Activated CD4-positive, alpha-beta T cell treated with anti-CD3 and anti-CD28 coated beads, Interleukin-2, amount 10 ng/mL, durations not matched to agents 24 days and 14 days (primary cell): ENCODE measurements around the gene REV3L. TPM values are rescaled to one million over a fixed set of nuclear protein-coding genes. Genes with fewer than 3 reads are reported as not detected.
"Not testable (repeated sequence)": the region's sequence is repeated elsewhere in the genome, so short reads cannot be mapped to it uniquely, and the experiment has no call there.

Experiments used
- DNase-seq: peaks from one replicate; pipeline ENCODE4 v3.0.0; 2022
- H3K27ac Mint-ChIP-seq: one replicate; pipeline ENCODE4 v1.8.0; 2022; ENCODE audit warnings: mild to moderate bottlenecking, mixed read lengths
- H3K27me3 Mint-ChIP-seq: one replicate; pipeline ENCODE4 v1.8.0; 2022; ENCODE audit warnings: mixed read lengths
- H3K36me3 Mint-ChIP-seq: one replicate; pipeline ENCODE4 v1.8.0; 2022; ENCODE audit warnings: low read depth, mild to moderate bottlenecking, mixed read lengths
- H3K4me1 Mint-ChIP-seq: one replicate; pipeline ENCODE4 v1.8.0; 2021; ENCODE audit warnings: mixed read lengths
- H3K4me3 Mint-ChIP-seq: one replicate; pipeline ENCODE4 v1.8.0; 2022; ENCODE audit warnings: mild to moderate bottlenecking, moderate library complexity, mixed read lengths
- H3K9me3 Mint-ChIP-seq: one replicate; pipeline ENCODE4 v1.8.0; 2021; ENCODE audit warnings: mixed read lengths
- intact Hi-C: fragments of 100-400 bp; cut with micrococcal nuclease; formaldehyde crosslinking; loops from one replicate; pipeline ENCODE4 v1.15.1; 2023
- total RNA-seq: library from RNA; stranded (reverse); gene quantifications from 2 replicates; pipeline ENCODE4 v1.2.3, GENCODE V29; 2022

REV3L gene
- total RNA-seq, 1 donor from 2014 or later, result 20.8 TPM

- Mint-ChIP-seq H3K4me3 (no peak overlapping the region), H3K36me3 (peaks cover 45% of the 10 kb centered on the region), H3K27me3 (no peaks in the 10 kb centered on the region), H3K27ac (no peak overlapping the region), H3K9me3 (peaks cover 4% of the 10 kb centered on the region), H3K4me1 (peaks cover 17% of the 10 kb centered on the region)
- intact Hi-C loops, result no loop called here
- DNase-seq, result no peak
These were observed 185.2 kb downstream of the REV3L start for GRCh38 chr6:111297776-111298175.

GRCh38 chr6:111294374-111294967 is 188.5 kb downstream of the REV3L start:
- Mint-ChIP-seq H3K4me3 (no peak overlapping the region), H3K27me3 (no peaks in the 10 kb centered on the region), H3K9me3 (no peaks in the 10 kb centered on the region), H3K4me1 (peaks cover 25% of the 10 kb centered on the region), H3K36me3 (peaks cover 21% of the 10 kb centered on the region), H3K27ac (no peak overlapping the region)
- no peak for DNase-seq
- intact Hi-C loops, result loop anchor here (5.0 kb wide), 1 partner anchor 37 kb away; a partner anchor contains a TSS

GRCh38 chr6:111291336-111292259 is 191.4 kb downstream of the REV3L start:
- DNase-seq, result no peak
- no peaks in the 10 kb centered on the region for H3K9me3 Mint-ChIP-seq
- H3K27me3 Mint-ChIP-seq, result no peaks in the 10 kb centered on the region
- H3K4me3 Mint-ChIP-seq, result no peak overlapping the region
- intact Hi-C loops, result loop anchor here (5.0 kb wide), 1 partner anchor 34 kb away; a partner anchor contains a TSS
- peaks cover 21% of the 10 kb centered on the region for H3K36me3 Mint-ChIP-seq
- H3K27ac Mint-ChIP-seq, result no peak overlapping the region
- H3K4me1 Mint-ChIP-seq, result peaks cover 31% of the 10 kb centered on the region

- intact Hi-C loops, result loop anchor here (5.0 kb wide), 1 partner anchor 34 kb away; a partner anchor contains a TSS
- peak; percentile 72 for DNase-seq
These were observed 192.2 kb downstream of the REV3L start for GRCh38 chr6:111290689-111291335.

DNA sequence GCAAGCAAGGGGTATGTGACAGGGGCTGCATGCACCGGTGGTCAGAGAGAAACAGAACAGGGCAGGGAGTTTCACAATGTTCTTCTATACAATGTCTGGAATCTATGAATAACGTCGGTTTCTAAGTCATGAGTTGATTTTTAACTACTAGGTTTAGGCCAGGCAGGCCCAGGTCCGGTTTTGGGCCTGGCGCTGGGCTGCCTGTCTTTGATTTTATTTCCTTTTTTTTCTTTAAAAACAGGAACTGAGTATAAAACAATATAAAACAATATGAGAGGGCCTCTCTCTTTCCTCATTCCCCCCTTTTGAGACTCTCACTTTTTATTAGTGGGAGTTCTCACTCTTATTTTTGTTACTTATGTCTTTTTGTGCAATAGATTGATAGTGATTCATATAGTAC is 198.7 kb downstream of the REV3L start:
- H3K9me3 Mint-ChIP-seq, intact Hi-C loops, H3K4me1 Mint-ChIP-seq, H3K4me3 Mint-ChIP-seq, DNase-seq, H3K27ac Mint-ChIP-seq, H3K27me3 Mint-ChIP-seq: not testable (repeated sequence)
- H3K36me3 Mint-ChIP-seq, result peaks cover 45% of the 10 kb centered on the region

More at GRCh38 chr6:111290689-111291335, 192.2 kb downstream of the REV3L start:
- not testable (repeated sequence) for H3K4me3 Mint-ChIP-seq, H3K27me3 Mint-ChIP-seq, H3K9me3 Mint-ChIP-seq
- H3K4me1 Mint-ChIP-seq, result peaks cover 31% of the 10 kb centered on the region
- peak overlapping the region; percentile 64 for H3K27ac Mint-ChIP-seq
- peaks cover 18% of the 10 kb centered on the region for H3K36me3 Mint-ChIP-seq

DNA sequence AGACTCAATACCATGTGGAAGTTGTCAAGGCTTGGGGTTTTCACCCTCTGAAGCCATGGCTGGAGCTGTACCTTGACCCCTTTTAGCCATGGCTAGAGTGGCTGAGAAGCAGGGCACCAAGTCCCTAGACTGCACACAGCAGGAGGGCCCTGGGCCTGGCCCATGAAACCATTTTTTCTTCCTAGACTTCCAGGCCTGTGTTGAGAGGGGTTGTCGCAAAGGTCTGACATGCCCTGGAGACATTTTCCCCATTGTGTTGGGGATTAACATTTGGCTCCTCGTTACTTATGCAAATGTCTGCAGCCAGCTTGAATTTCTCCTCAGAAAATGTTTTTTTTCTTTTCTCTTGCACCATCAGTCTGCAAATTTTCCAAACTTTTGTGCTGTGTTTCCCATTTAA is 199.3 kb downstream of the REV3L start:
- H3K27ac Mint-ChIP-seq, result no peak overlapping the region

GRCh38 chr6:111282515-111282914 is 200.5 kb downstream of the REV3L start:
- no peak overlapping the region for H3K4me3 Mint-ChIP-seq
- H3K27ac Mint-ChIP-seq, result no peak overlapping the region
- no peaks in the 10 kb centered on the region for H3K27me3 Mint-ChIP-seq
- DNase-seq, result no peak
- intact Hi-C loops, result no loop called here
- H3K4me1 Mint-ChIP-seq, result peaks cover 7% of the 10 kb centered on the region
- H3K36me3 Mint-ChIP-seq, result peaks cover 59% of the 10 kb centered on the region
- H3K9me3 Mint-ChIP-seq, result peaks cover 15% of the 10 kb centered on the region

More for the DNA sequence above, 199.3 kb downstream of the REV3L start:
- peaks cover 3% of the 10 kb centered on the region for H3K9me3 Mint-ChIP-seq
- peaks cover 7% of the 10 kb centered on the region for H3K4me1 Mint-ChIP-seq
- no peak for DNase-seq
- peaks cover 47% of the 10 kb centered on the region for H3K36me3 Mint-ChIP-seq
- H3K27me3 Mint-ChIP-seq, result no peaks in the 10 kb centered on the region
- H3K4me3 Mint-ChIP-seq, result no peak overlapping the region
- intact Hi-C loops, result no loop called here

DNA sequence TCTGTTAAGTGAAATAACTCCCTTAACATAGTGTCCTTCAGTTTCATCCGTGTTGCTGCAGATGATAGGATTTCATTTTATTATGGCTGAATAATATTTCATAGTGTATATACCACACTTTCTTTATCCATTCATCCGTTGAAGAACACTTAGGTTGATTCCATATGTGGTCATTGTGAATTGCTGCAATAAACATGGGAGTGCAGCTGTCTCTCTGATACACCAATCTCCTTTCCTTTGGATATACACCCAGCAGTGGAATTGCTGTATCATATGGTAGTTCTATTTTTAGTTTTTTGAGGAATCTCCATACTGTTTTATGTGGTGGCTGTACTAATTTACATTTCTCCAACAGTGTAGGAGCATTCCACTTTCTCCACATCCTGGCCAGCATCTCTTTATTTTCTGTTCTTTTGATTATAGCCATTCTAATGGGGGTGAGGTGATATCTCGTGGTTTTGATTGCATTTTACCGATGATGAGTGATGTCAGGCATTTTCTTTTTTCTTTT is 202.5 kb downstream of the REV3L start:
- DNase-seq, result no peak
- Mint-ChIP-seq H3K4me3 (no peak overlapping the region), H3K36me3 (peaks cover 73% of the 10 kb centered on the region), H3K9me3 (peaks cover 23% of the 10 kb centered on the region), H3K27me3 (no peaks in the 10 kb centered on the region), H3K27ac (no peak overlapping the region), H3K4me1 (peaks cover 6% of the 10 kb centered on the region)
- intact Hi-C loops, result no loop called here

DNA sequence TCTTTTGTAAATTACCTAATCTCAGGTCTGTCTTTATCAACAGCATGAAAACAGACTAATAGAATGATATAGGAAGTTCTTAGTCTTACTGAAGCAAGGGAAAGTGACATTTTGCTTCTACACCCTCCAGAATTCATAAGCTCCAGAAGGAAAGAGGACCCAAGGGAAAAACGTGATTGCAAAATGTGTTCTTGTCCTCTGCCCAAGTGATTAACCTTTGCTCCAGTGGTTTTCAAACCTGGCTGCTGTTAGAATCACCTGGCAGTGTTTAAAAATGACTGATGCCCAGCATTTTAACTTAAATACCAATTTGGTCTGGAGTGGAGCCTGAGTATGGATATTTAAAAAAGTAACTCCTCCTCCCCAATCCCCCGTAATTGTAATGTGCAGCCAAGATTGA is 204.3 kb downstream of the REV3L start:
- no peak for DNase-seq
- Mint-ChIP-seq H3K9me3 (peaks cover 30% of the 10 kb centered on the region), H3K27me3 (no peaks in the 10 kb centered on the region), H3K4me3 (no peak overlapping the region), H3K27ac (no peak overlapping the region), H3K36me3 (peaks cover 85% of the 10 kb centered on the region), H3K4me1 (peaks cover 9% of the 10 kb centered on the region)
- intact Hi-C loops, result no loop called here

GRCh38 chr6:111277819-111278218 is 205.2 kb downstream of the REV3L start:
- Mint-ChIP-seq H3K4me1 (peaks cover 9% of the 10 kb centered on the region), H3K4me3 (no peak overlapping the region), H3K27me3 (no peaks in the 10 kb centered on the region), H3K9me3 (peaks cover 30% of the 10 kb centered on the region), H3K36me3 (peaks cover 90% of the 10 kb centered on the region), H3K27ac (no peak overlapping the region)
- intact Hi-C loops, result no loop called here
- no peak for DNase-seq

DNA sequence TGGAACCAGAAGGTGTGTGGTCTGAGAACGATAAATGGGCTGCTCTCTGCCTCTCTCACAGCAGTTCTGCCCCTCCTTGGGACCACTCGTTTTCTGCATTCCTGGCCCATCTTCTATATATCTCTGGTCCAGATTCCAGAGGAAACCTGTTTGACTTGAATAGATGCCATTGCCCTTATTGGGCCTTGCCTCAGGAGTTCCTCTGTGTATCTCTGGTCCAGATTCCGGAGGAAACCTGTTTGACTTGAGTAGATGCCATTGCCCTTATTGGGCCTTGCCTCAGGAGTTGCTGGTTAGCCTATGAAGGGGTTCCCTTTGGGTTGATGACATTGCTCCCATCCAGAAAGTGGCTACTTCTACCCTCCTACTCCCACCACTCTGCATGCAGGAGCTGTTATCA is 206.3 kb downstream of the REV3L start:
- no peak overlapping the region for H3K27ac Mint-ChIP-seq
- no peaks in the 10 kb centered on the region for H3K27me3 Mint-ChIP-seq

DNA sequence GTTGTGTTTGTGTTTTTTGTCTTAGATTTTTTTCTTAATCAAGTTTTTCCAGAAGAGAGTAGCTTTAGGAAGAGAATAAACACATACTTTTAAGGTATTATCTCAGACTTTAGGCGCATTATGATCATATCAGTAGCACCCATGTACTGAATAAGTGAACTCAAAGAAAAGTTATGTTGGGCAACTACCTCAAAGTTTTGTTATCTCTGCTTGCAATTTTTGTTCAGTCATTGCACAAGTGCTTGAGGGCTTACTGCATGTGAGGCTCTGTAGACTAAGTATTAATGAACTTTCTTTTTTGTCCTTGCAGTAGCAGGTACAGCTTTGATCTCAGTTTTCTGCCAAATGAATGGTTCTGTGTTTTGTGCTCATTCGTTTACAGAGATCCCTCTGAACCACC is 206.7 kb downstream of the REV3L start:
- Mint-ChIP-seq H3K36me3 (peaks cover 82% of the 10 kb centered on the region), H3K27ac (no peak overlapping the region), H3K4me1 (peaks cover 7% of the 10 kb centered on the region), H3K4me3 (no peak overlapping the region), H3K27me3 (no peaks in the 10 kb centered on the region), H3K9me3 (peaks cover 30% of the 10 kb centered on the region)
- no peak for DNase-seq
- intact Hi-C loops, result no loop called here

More for the DNA sequence above, 206.3 kb downstream of the REV3L start:
- H3K9me3 Mint-ChIP-seq, result peaks cover 30% of the 10 kb centered on the region
- peaks cover 84% of the 10 kb centered on the region for H3K36me3 Mint-ChIP-seq
- H3K4me1 Mint-ChIP-seq, result peaks cover 7% of the 10 kb centered on the region
- intact Hi-C loops, result no loop called here
- DNase-seq, result no peak
- no peak overlapping the region for H3K4me3 Mint-ChIP-seq

DNA sequence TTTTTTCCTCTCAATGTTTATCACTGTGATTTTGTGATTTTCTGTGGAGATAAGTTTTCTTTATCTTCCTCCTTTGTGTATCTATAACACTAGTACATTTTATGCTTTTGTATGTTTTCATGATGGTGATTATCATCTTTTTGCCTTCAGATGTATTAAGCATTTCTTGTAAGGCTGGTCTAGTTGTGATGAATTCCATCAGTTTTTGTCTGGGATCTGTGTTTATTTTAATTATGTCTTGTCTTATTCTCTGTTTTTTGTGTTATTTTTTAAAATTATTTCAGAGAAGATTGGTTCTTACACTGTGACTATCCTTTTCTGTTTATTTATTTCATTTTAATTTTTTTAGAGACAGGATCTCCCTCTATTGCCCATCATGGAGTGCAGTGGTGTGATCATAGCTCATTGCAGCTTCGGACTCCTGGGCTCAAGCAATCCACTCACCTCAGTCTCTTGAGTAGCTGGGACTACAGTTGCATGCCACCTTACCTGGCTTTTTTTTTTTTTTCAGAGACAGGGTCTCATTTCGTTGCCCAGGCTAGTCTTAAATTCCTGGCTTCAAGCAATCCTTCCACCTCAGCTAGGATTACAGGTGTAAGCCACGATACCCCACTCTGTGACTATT is 208.3 kb downstream of the REV3L start:
- no peak overlapping the region for H3K4me3 Mint-ChIP-seq

More for the DNA sequence above, 208.3 kb downstream of the REV3L start:
- no peaks in the 10 kb centered on the region for H3K27me3 Mint-ChIP-seq
- intact Hi-C loops, result no loop called here
- DNase-seq, result no peak
- H3K36me3 Mint-ChIP-seq, result peaks cover 79% of the 10 kb centered on the region
- peaks cover 5% of the 10 kb centered on the region for H3K4me1 Mint-ChIP-seq
- no peak overlapping the region for H3K27ac Mint-ChIP-seq
- H3K9me3 Mint-ChIP-seq, result peaks cover 27% of the 10 kb centered on the region
